ENCODE measurements around the gene OSBPL8.

OSBPL8 gene

GRCh38 chr12:76559400-76560085 lies at the start of gene OSBPL8:
Gene OSBPL8 (minus strand): TSS chr12:76559771. CDS start chr12:76487551, 72,220 bp downstream.
- peak; percentile 94 for DNase-seq (ENCODE audit: low spot score)

- DNase-seq (ENCODE audit: low spot score): no peak
Measured at GRCh38 chr12:76608070-76608469, 48.5 kb upstream of the OSBPL8 start.

GRCh38 chr12:76595056-76595455 lies 35.5 kb upstream of the OSBPL8 start:
- DNase-seq (ENCODE audit: low spot score): no peak

GRCh38 chr12:76591476-76591875 lies 31.9 kb upstream of the OSBPL8 start:
- DNase-seq (ENCODE audit: low spot score): no peak

- no peak for DNase-seq (ENCODE audit: low spot score)
Measured at GRCh38 chr12:76590131-76590530, 30.6 kb upstream of the OSBPL8 start.

- DNase-seq (ENCODE audit: low spot score): no peak
Measured at GRCh38 chr12:76588881-76589565, 29.5 kb upstream of the OSBPL8 start.

GRCh38 chr12:76587428-76588178 lies 28.0 kb upstream of the OSBPL8 start:
- DNase-seq (ENCODE audit: low spot score): no peak

GRCh38 chr12:76586764-76587395 lies 27.3 kb upstream of the OSBPL8 start:
- peak; percentile 78 for DNase-seq (ENCODE audit: low spot score)

- peak; percentile 42 for DNase-seq (ENCODE audit: low spot score)
Measured at GRCh38 chr12:76583301-76583700, 23.7 kb upstream of the OSBPL8 start.

- DNase-seq (ENCODE audit: low spot score): no peak
Measured at GRCh38 chr12:76573840-76574373, 14.3 kb upstream of the OSBPL8 start.

- no peak for DNase-seq (ENCODE audit: low spot score)
Measured at GRCh38 chr12:76571256-76571655, 11.7 kb upstream of the OSBPL8 start.

GRCh38 chr12:76569685-76570604 lies 10.4 kb upstream of the OSBPL8 start:
- no peak for DNase-seq (ENCODE audit: low spot score)

- DNase-seq (ENCODE audit: low spot score): no peak
Measured at GRCh38 chr12:76568888-76569551, 9.4 kb upstream of the OSBPL8 start.

- DNase-seq (ENCODE audit: low spot score): no peak
Measured at GRCh38 chr12:76568130-76568529, 8.6 kb upstream of the OSBPL8 start.

- no peak for DNase-seq (ENCODE audit: low spot score)
Measured at GRCh38 chr12:76563061-76563460, 3.5 kb upstream of the OSBPL8 start.

- DNase-seq (ENCODE audit: low spot score): no peak
Measured at GRCh38 chr12:76562130-76562529, 2.6 kb upstream of the OSBPL8 start.

GRCh38 chr12:76560086-76560491 lies 518 bp upstream of the OSBPL8 start:
- no peak for DNase-seq (ENCODE audit: low spot score)

- DNase-seq (ENCODE audit: low spot score): peak; percentile 82
Measured at GRCh38 chr12:76558684-76559399, 729 bp downstream of the OSBPL8 start.

- DNase-seq (ENCODE audit: low spot score): no peak
Measured at GRCh38 chr12:76556368-76556767, 3.2 kb downstream of the OSBPL8 start.

GRCh38 chr12:76555797-76556196 lies 3.8 kb downstream of the OSBPL8 start:
- no peak for DNase-seq (ENCODE audit: low spot score)
